ENCODE measurements around the gene GABPB1.

The GABPB1 gene

DNA sequence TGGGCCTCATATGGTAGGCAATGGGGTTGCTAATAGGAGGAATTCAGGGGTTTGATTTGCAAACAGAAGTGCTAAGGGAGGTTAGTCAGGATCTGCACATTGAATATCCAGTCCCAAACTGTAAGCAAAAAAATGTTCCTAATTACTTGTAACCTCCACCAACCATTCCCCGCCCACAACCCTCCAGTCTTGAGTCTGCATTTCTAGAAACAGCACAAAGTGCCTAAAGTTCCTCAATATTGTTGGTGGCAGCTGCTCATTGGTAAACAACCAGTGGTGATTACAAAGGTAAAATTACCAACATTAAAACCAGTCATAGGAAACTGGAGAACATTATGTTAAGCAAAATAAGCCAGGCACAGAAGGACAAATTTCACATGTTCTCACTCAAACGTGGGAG, 108.4 kb downstream of the GABPB1 start:
- TF ChIP-seq, protein P1, sequence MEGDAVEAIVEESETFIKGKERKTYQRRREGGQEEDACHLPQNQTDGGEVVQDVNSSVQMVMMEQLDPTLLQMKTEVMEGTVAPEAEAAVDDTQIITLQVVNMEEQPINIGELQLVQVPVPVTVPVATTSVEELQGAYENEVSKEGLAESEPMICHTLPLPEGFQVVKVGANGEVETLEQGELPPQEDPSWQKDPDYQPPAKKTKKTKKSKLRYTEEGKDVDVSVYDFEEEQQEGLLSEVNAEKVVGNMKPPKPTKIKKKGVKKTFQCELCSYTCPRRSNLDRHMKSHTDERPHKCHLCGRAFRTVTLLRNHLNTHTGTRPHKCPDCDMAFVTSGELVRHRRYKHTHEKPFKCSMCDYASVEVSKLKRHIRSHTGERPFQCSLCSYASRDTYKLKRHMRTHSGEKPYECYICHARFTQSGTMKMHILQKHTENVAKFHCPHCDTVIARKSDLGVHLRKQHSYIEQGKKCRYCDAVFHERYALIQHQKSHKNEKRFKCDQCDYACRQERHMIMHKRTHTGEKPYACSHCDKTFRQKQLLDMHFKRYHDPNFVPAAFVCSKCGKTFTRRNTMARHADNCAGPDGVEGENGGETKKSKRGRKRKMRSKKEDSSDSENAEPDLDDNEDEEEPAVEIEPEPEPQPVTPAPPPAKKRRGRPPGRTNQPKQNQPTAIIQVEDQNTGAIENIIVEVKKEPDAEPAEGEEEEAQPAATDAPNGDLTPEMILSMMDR (IDR thresholded peaks at IDR 0.05): no peak
- no peak for DNase-seq (ENCODE audit: low spot score)
- Histone ChIP-seq H3K4me3 (no peak overlapping the region), H3K27ac (no peak overlapping the region)

DNA sequence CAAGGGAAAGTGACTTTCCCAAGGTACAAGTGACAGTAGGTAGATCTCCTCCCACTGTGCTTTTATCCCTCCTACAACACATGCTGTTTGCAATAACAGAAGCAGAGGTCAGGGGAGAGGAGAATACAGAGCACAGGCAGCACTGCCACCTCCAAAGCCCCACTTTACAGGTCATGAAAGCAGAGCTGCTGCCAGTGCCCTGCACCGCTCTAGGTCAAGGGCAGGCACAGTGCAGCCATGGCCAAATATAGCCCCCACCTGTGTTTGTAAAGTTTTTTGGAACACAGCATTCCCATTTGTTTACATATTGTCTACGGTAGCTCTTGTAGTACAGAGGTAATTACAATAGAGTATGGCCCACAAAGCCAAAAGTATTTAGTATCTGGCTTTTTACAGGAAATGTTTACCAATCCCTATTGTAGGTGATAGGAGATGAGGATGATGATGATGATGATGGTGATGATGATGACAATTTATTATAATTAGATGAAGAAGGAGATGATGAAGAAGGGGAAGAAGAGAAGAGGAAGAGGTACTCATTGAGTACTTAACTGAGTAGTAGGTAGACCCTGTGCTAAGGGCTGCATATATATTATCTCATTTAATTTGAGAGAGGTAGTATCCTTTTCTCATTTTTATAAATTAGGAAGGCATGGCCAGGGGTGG, 109.9 kb downstream of the GABPB1 start:
- no peak for DNase-seq (ENCODE audit: low spot score)
- TF ChIP-seq, protein P1 (IDR thresholded peaks at IDR 0.05): no peak
- no peak overlapping the region for H3K27ac ChIP-seq
- no peak overlapping the region for H3K4me3 ChIP-seq

DNA sequence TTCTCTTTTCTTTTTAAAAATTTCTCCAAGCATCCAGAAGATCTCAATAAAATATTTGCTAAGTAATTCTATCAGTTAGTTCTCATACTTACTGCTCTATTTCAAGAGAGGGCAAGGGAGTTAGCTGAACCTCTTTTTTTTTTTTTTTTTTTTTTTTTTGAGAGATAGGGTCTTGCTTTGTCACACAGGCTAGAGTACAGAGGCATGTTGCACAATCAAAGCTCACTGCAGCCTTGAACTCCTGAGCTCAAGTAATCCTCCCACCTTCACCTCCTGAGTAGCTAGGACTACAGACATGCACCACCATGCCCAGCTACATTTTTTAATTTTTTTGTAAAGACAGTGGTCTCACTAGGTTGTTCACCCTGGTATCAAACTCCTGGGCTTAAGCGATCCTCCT, 110.8 kb downstream of the GABPB1 start:
- no peak overlapping the region for H3K4me3 ChIP-seq
- no peak for DNase-seq (ENCODE audit: low spot score)
- H3K27ac ChIP-seq: no peak overlapping the region
- TF ChIP-seq, protein P1 (IDR thresholded peaks at IDR 0.05): no peak

DNA sequence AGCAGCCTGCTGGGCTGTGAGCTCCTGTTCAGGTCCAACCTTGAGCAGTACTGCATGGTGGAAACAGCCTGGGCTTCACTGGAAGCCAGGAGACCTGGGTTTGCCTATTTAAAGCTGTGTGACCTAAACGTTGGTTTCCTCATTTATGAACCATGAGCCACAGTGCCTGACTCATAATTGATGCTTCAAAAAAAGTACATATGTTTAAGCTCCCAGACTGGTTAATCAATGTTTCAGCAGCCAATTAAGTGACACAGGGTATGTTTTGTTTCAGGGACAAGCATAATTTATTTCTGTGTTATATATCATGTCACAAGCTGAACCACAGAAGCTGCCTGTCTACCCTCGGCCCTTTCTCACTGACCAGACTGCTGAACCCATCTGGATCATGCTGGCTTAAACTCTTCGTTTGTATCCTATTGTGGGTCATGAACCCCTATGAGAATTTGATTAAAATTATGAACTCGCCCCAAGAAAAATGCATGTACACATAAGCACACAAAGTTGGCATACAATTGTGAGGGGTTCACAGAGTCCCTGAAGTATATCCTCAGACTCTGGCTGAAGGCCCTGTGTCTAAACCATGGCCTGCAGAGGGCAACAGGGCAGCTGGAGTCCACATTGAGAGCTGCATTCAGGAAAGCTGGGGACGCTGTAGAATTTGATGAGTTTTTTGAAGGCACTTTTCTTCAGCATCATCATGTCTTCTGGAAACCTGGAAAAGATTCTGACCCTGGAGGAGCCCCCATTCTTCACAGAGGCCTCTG, 113.1 kb downstream of the GABPB1 start:
- H3K27ac ChIP-seq: no peak overlapping the region
- no peak overlapping the region for H3K4me3 ChIP-seq
- TF ChIP-seq, protein P1 (IDR thresholded peaks at IDR 0.05): no peak
- no peak for DNase-seq (ENCODE audit: low spot score)

DNA sequence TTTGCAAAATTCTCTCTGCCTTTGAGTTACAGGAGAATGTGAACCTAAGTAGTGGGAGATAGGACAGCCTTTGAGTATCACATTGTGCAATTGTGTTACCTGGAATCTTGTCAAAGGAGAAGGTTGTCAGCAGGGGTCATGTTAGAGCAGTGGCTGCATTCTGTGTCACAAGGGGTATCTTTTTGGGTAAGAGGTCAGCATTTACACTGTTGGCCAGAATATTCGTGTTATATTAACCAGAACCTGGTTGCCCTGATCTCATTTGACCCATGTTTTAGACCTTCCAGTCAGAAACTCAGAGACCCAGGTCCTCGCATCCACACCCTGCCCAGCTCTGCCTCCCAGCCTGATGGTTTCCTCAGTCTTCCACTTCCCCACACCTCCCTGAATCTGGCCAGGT, 116.7 kb downstream of the GABPB1 start:
- no peak overlapping the region for H3K4me3 ChIP-seq
- no peak for DNase-seq (ENCODE audit: low spot score)
- TF ChIP-seq, protein P1 (IDR thresholded peaks at IDR 0.05): no peak
- H3K27ac ChIP-seq: no peak overlapping the region

DNA sequence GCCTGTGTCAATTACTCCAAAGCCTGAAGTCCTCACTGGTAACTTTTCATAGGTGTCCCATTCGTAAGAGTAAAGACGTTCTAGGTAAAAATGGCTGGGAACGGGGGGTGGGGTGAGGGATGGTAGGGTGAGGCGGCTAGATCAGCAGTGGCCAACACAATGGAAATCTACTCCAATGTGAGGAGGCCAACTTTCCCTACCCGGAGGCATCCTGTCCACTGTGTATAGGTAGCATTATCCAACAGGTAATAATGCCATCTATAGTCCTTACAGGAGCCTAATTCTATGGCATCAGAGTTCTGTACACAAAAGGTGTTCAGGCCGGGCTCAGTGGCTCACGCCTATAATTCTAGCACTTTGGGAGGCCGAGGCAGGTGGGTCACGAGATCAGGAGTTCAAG, 118.6 kb downstream of the GABPB1 start:
- Histone ChIP-seq H3K4me3 (no peak overlapping the region), H3K27ac (no peak overlapping the region)
- DNase-seq (ENCODE audit: low spot score): no peak
- TF ChIP-seq, protein P1 (IDR thresholded peaks at IDR 0.05): no peak

DNA sequence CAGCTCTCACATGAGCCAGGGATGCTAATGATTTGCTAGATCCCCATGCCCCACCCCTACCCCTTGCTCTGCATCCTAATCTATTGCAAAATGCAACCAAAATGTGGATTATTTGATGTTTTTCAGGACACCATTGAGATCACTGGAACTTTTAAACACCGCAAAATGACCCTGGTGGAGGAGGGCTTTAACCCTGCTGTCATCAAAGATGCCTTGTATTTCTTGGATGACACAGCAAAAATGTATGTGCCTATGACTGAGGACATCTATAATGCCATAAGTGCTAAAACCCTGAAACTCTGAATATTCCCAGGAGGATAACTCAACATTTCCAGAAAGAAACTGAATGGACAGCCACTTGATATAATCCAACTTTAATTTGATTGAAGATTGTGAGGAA, 119.2 kb downstream of the GABPB1 start:
- Histone ChIP-seq H3K27ac (no peak overlapping the region), H3K4me3 (no peak overlapping the region)
- TF ChIP-seq, protein P1 (IDR thresholded peaks at IDR 0.05): no peak
- no peak for DNase-seq (ENCODE audit: low spot score)
